Kidney epithelial cell (primary cell): ENCODE data around the gene ELMO1. TPM values are rescaled to one million over a fixed set of nuclear protein-coding genes. Genes with fewer than 3 reads are reported as not detected.

Experiments
- DNase-seq: peaks from one replicate; pipeline ENCODE4 v3.0.0-alpha.2; 2010; ENCODE audit warnings: low read depth
- H3K27me3 ChIP-seq: 2 replicates; pipeline ENCODE4 v1.6.0; 2011; ENCODE audit warnings: low read length; ENCODE audit not compliant: control insufficient read depth, insufficient read depth
- H3K36me3 ChIP-seq: 2 replicates; pipeline ENCODE4 v1.5.1; 2011; ENCODE audit warnings: low read length; ENCODE audit not compliant: control insufficient read depth, insufficient read depth
- H3K4me3 ChIP-seq: 2 replicates; pipeline ENCODE4 v1.5.1; 2011; ENCODE audit warnings: low read depth, mild to moderate bottlenecking, control low read depth, low read length
- CTCF ChIP-seq: IDR thresholded peaks from 2 replicates; pipeline ENCODE4 v1.5.1; 2011; ENCODE audit warnings: mild to moderate bottlenecking, moderate library complexity, low read length, control low read depth, inconsistent platforms; ENCODE audit not compliant: insufficient read depth, poor library complexity, severe bottlenecking
- total RNA-seq: library from RNA; depleted of rRNA; stranded (reverse); fragments of >200 nt; gene quantifications from 2 replicates; pipeline ENCODE4 v1.2.3, GENCODE V29; 2015

Gene ELMO1
- total RNA-seq, 1 donor from 2014 or later = 11.4 TPM

- Histone ChIP-seq H3K4me3 (no peak overlapping the region), H3K36me3 (no peaks in the 10 kb centered on the region), H3K27me3 (no peaks in the 10 kb centered on the region)
- TF ChIP-seq CTCF = no peak
- DNase-seq = no peak
Measured at GRCh38 chr7:37482953-37483352, 34.3 kb upstream of the ELMO1 start.

- no peak for DNase-seq
- H3K36me3 ChIP-seq = no peaks in the 10 kb centered on the region
- H3K27me3 ChIP-seq = no peaks in the 10 kb centered on the region
- no peak overlapping the region for H3K4me3 ChIP-seq
- no peak for TF ChIP-seq CTCF
Measured at GRCh38 chr7:37482505-37482904, 33.8 kb upstream of the ELMO1 start.

- DNase-seq = no peak
- Histone ChIP-seq H3K4me3 (no peak overlapping the region), H3K27me3 (no peaks in the 10 kb centered on the region), H3K36me3 (no peaks in the 10 kb centered on the region)
- no peak for TF ChIP-seq CTCF
Measured at GRCh38 chr7:37481722-37482288, 33.1 kb upstream of the ELMO1 start.

- H3K4me3 ChIP-seq = no peak overlapping the region
- H3K36me3 ChIP-seq = no peaks in the 10 kb centered on the region
- H3K27me3 ChIP-seq = no peaks in the 10 kb centered on the region
- no peak for TF ChIP-seq CTCF
- no peak for DNase-seq
Measured at GRCh38 chr7:37481154-37481553, 32.5 kb upstream of the ELMO1 start.

- Histone ChIP-seq H3K36me3 (no peaks in the 10 kb centered on the region), H3K4me3 (no peak overlapping the region), H3K27me3 (no peaks in the 10 kb centered on the region)
- no peak for TF ChIP-seq CTCF
- no peak for DNase-seq
Measured at GRCh38 chr7:37480041-37481031, 31.7 kb upstream of the ELMO1 start.
